LNCAP (cell line): ENCODE measurements around the gene EFEMP2.

Source experiments
- TF ChIP-seq, protein P1 (sequence below): fragments of 450-650 bp; IDR thresholded peaks from 2 replicates; pipeline ENCODE4 v1.5.1; 2017; ENCODE audit warnings: mild to moderate bottlenecking

Gene EFEMP2

DNA sequence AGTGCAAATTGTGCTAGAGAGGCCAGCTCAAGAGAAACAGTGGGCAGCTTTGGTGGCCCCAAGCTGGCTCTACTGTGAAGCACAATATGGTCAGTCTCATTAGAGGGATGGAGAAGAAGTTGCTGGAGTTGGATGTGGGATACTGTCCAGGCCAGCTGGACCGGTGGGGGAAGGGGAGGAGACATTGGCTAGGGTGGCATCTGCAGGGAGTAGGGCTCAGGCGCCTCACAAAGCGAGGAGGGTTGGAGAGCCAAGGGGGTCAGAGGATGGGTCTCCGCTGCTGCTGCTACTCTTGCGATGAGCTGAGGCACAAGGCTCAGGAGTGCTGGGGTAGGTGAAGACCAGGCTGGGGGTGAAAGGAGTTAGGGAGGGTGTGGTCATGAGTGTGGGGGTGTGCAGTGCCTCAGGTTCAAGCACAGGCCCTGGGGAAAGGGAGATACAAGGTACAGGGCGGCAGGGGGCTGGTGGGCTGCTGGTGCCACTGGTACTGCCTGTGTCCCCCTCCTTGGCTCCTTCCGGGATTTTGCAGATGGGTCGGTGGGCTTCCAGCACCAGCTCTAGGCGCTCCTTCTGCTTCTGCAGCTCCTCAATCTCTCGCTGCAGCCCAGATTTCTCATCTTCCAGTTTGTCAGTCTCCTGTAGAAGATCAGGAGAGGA, 20.2 kb upstream of the EFEMP2 start:
- TF ChIP-seq, protein P1, sequence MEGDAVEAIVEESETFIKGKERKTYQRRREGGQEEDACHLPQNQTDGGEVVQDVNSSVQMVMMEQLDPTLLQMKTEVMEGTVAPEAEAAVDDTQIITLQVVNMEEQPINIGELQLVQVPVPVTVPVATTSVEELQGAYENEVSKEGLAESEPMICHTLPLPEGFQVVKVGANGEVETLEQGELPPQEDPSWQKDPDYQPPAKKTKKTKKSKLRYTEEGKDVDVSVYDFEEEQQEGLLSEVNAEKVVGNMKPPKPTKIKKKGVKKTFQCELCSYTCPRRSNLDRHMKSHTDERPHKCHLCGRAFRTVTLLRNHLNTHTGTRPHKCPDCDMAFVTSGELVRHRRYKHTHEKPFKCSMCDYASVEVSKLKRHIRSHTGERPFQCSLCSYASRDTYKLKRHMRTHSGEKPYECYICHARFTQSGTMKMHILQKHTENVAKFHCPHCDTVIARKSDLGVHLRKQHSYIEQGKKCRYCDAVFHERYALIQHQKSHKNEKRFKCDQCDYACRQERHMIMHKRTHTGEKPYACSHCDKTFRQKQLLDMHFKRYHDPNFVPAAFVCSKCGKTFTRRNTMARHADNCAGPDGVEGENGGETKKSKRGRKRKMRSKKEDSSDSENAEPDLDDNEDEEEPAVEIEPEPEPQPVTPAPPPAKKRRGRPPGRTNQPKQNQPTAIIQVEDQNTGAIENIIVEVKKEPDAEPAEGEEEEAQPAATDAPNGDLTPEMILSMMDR: no peak

DNA sequence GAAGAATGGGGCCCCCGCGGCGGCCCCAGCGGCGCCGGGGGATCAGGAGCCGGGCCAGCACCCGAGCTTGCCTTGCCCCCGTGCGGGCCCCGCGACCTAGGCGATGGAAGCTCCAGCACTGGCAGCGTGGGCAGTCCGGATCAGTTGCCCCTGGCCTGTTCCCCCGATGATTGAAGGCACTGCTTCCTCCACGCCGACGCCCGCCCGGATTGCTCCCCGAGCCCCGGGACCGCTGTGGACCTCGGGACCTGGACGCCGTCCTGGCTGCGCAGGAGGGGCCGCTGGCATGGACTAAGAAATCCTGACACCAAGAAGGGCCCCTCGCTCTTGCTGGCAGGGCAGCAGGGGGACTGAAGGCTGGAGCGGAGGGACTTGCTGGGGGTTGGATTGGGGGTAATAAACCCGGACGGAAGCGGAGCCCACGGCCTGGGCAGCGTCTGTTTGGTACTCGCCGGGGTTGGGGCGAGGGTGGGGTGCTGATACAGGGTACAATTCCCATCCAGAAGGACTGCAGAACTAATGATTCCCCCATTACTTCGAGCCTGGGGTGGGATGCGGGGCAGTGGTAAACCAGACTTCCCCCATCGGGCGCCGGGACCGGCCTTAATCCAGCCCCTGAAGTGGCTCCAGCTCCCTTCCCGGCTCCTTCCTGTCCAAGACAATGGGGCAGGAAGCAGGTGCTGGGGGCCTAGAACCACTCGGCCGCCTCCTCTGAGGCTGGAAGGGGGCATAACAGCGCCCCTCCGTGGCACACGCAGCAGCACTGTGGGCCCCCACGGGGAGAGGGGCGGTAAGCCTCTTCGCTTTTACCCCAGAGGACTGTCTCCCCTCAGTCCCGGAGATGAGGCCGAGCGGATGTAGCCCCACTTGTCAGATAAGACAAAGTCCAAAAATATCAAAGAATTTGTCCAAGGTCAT, 18.9 kb upstream of the EFEMP2 start:
- TF ChIP-seq, protein P1: no peak

DNA sequence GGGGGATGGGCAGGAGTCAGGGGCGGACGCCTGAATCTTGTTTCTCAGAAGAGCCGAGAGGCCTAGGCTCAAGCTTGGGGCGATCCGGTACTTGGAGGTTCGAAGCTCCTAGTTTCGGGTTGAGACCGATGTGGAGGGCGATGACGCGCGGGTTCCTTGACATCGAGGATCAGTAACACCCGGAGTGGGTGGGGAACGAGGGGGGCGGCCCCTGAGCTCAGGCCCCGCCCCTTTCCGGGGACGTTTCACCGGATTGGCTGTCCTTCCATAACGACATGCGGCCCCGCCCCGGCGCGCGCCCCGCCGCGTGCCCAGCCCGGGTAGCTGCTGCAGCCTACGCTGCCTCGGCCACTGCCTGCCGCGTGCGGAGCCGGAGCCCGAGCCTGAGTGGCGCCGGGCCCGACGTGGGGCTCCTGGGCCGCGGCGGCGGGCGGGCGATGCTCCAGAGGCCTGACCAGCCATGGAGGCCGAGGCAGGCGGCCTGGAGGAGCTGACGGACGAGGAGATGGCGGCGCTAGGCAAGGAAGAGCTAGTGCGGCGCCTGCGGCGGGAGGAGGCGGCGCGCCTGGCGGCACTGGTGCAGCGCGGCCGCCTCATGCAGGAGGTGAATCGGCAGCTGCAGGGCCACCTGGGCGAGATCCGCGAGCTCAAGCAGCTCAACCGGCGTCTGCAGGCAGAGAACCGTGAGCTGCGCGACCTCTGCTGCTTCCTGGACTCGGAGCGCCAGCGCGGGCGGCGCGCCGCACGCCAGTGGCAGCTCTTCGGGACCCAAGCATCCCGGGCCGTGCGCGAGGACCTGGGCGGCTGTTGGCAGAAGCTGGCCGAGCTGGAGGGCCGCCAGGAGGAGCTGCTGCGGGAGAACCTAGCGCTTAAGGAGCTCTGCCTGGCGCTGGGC, 18.0 kb upstream of the EFEMP2 start, which contains the start of gene CCDC85B:
Gene CCDC85B, plus strand, starts transcription at position 350 of the 895 bp plus-strand sequence. Its CDS starts 111 bp downstream, at position 461.
- TF ChIP-seq, protein P1: no peak; the same call in 1 of the 2 replicates

DNA sequence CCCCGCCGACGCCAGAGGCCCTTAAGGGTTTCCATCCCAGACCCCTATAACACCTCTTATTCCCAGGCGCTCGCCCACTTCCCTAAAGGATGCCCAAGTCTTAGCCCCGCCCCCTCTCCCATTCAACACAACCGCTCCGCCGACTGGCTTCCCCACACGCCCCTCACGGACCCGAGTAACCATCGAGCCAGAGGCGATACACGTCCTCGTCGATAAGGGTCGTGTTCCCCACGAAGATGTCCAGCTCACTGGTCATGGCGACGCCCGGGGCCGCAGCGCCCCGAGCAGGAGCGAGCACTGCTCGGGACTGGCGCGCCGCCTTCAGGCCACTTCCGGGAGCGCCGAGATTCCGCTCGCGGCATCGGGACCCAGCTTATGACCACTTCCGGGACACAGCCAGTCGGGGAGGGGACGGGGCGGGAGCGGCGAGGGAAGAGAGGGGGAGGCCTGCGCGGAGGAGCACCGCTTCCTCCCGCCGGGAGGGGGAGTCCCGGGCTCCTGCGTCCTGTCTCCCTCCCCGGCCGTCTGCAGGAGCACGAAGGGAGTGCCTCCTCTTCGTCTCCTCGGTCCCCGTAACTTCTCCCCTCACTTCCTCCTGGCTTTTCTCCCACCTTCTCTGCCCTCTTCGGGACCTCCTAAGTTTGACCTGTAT, 15.7 kb upstream of the EFEMP2 start, which contains the start of gene FIBP:
Gene FIBP, minus strand, starts transcription at position 309 of the 652 bp plus-strand sequence. Its CDS starts 53 bp downstream, at position 256.
- TF ChIP-seq, protein P1: peak; percentile 87

DNA sequence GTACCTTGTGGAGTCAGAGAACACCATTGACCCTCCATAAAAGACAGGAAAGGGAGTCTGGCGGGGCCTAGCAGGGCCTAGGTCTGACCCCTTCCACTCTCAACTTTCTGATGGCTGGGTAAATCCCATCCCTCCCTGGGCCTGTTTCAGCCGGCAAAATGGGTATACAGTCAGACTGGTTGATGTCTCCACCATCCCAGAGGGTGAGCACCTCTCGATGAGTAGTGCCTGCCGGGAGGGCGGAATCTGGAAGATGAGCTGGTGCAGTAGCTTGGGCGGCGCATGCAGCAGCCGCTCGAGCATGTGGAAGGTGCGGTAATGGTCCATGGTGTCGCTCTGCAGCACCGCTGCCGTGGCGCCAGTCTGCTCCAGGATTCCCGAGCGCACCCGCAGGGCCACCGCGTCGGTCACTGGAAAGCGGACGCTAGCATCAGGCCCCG, 15.1 kb upstream of the EFEMP2 start:
- TF ChIP-seq, protein P1: no peak

DNA sequence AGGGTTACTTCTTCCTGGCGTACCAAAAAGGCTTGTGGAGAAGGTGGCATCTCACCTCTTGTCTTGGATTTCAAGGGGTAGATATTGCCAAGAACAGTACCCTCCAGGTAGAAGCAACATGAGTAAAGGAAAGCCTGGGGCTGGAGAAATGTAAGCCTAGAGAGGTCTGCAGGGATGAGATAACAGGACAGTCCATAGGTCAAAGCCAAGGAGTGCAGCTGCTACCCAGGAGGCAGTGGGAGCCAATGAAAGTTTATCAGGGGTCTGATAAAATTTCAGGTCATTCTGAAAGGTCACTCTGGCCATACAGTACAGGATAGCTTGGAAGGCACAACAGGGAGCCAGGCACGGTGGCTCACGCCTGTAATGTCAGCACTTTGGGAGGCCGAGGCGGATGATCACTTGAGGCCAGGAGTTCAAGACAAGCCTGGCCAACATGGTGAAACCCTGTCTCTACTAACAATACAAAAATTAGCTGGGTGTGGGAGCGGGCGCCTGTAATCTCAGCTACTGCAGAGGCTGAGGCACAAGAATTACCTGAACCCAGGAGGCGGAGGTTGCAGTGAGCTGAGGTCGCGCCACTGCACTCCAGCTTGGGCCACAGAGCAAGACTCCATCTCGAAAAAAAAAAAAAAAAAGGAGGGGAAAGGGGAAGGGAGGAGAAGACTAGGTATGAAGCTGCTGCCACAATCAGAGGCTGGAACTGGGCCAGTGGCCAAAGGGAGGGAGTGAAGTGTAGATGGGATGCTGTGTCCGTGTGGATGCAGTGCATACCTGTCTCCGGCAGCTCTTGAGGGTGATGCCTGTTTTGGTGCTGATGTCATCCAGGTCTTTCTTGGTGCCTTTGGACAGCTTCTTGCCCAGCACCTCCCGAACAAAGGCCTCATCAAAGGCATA, 14.5 kb upstream of the EFEMP2 start:
- TF ChIP-seq, protein P1: no peak
